ENCODE results near the gene IFNA21. TPM values are rescaled to one million over a fixed set of nuclear protein-coding genes. Genes with fewer than 3 reads are reported as not detected.
"Not testable (repeated sequence)": the region's sequence is repeated elsewhere in the genome, so short reads cannot be mapped to it uniquely, and the experiment has no call there.

The IFNA21 gene
- total RNA-seq, 2 experiments from 2014 or later = not detected

- Histone ChIP-seq H3K9me3 (ENCODE audit: control insufficient read depth in 1 of 2, insufficient read depth in 1 of 2, low read length in 2 of 2) (no peaks in the 10 kb centered on the region), H3K4me3 (ENCODE audit: low read length) (no peak overlapping the region), H3K4me1 (ENCODE audit: insufficient read depth, low read length) (no peaks in the 10 kb centered on the region), H3K27ac (ENCODE audit: low read depth in 1 of 2, low read length in 2 of 2) (no peak overlapping the region), H3K27me3 (ENCODE audit: control insufficient read depth in 1 of 2, insufficient read depth in 2 of 2, low read length in 2 of 2) (no peaks in the 10 kb centered on the region), H3K36me3 (ENCODE audit: insufficient read depth, low read length) (no peaks in the 10 kb centered on the region)
- Mint-ChIP-seq H3K27me3 (peaks cover 5% of the 10 kb centered on the region), H3K36me3 (ENCODE audit: low read depth) (no peaks in the 10 kb centered on the region), H3K27ac (no peak overlapping the region), H3K9me3 (no peaks in the 10 kb centered on the region), H3K4me3 (no peak overlapping the region), H3K4me1 (ENCODE audit: low read depth) (peaks cover 3% of the 10 kb centered on the region)
- no peak for TF ChIP-seq CTCF (IDR thresholded peaks at IDR 0.05)
- ATAC-seq (ENCODE audit: poor library complexity) = no peak
- ChIA-PET CTCF (no interaction called here), POLR2A (no interaction called here)
- DNase-seq = peak in 1 of 14 experiments; percentile 15
- intact Hi-C loops (cut with DNase I, micrococcal nuclease) = no loop called here
Measured at GRCh38 chr9:21210311-21210710, 43.9 kb upstream of the IFNA21 start.

GRCh38 chr9:21207043-21207442, 40.6 kb upstream of the IFNA21 start, which contains the start of gene IFNA10:
IFNA10 (minus strand) TSS chr9:21207143; CDS start chr9:21207097, 46 bp downstream.
- POLR2A ChIA-PET; ATAC-seq (ENCODE audit: poor library complexity); H3K4me3 ChIP-seq (ENCODE audit: low read length); CTCF ChIA-PET; H3K4me1 Mint-ChIP-seq (ENCODE audit: low read depth); H3K27ac Mint-ChIP-seq; DNase-seq; H3K27me3 ChIP-seq (ENCODE audit: control insufficient read depth in 1 of 2, insufficient read depth in 2 of 2, low read length in 2 of 2); H3K9me3 Mint-ChIP-seq; H3K27ac ChIP-seq (ENCODE audit: low read depth in 1 of 2, low read length in 2 of 2); H3K36me3 Mint-ChIP-seq (ENCODE audit: low read depth); H3K36me3 ChIP-seq (ENCODE audit: insufficient read depth, low read length); intact Hi-C loops (cut with DNase I, micrococcal nuclease); H3K4me1 ChIP-seq (ENCODE audit: insufficient read depth, low read length); H3K4me3 Mint-ChIP-seq; H3K9me3 ChIP-seq (ENCODE audit: control insufficient read depth in 1 of 2, insufficient read depth in 1 of 2, low read length in 2 of 2): not testable (repeated sequence)
- H3K27me3 Mint-ChIP-seq = peaks cover 16% of the 10 kb centered on the region

GRCh38 chr9:21205204-21205603, 38.7 kb upstream of the IFNA21 start:
- Mint-ChIP-seq H3K9me3 (no peaks in the 10 kb centered on the region), H3K4me3 (no peak overlapping the region), H3K4me1 (ENCODE audit: low read depth) (no peaks in the 10 kb centered on the region), H3K27me3 (peaks cover 22% of the 10 kb centered on the region), H3K27ac (no peak overlapping the region), H3K36me3 (ENCODE audit: low read depth) (no peaks in the 10 kb centered on the region)
- ChIA-PET CTCF (interaction anchor here (2.5 kb wide), 1 partner anchor 10 kb away, joined by 6 read pairs; no protein-coding TSS in a partner anchor), POLR2A (no interaction called here)
- Histone ChIP-seq H3K36me3 (ENCODE audit: insufficient read depth, low read length) (no peaks in the 10 kb centered on the region), H3K4me1 (ENCODE audit: insufficient read depth, low read length) (no peaks in the 10 kb centered on the region), H3K4me3 (ENCODE audit: low read length) (no peak overlapping the region), H3K27ac (ENCODE audit: low read depth in 1 of 2, low read length in 2 of 2) (no peak overlapping the region), H3K27me3 (ENCODE audit: control insufficient read depth in 1 of 2, insufficient read depth in 2 of 2, low read length in 2 of 2) (no peaks in the 10 kb centered on the region), H3K9me3 (ENCODE audit: control insufficient read depth in 1 of 2, insufficient read depth in 1 of 2, low read length in 2 of 2) (no peaks in the 10 kb centered on the region)
- intact Hi-C loops (cut with DNase I, micrococcal nuclease) = no loop called here
- DNase-seq (no peak), ATAC-seq (ENCODE audit: poor library complexity) (no peak)
- TF ChIP-seq CTCF (IDR thresholded peaks at IDR 0.05) = no peak

- H3K36me3 ChIP-seq (ENCODE audit: insufficient read depth, low read length); H3K9me3 Mint-ChIP-seq; H3K4me3 ChIP-seq (ENCODE audit: low read length); H3K36me3 Mint-ChIP-seq (ENCODE audit: low read depth); intact Hi-C loops (cut with DNase I, micrococcal nuclease); POLR2A ChIA-PET; CTCF ChIA-PET; H3K4me1 ChIP-seq (ENCODE audit: insufficient read depth, low read length); H3K9me3 ChIP-seq (ENCODE audit: control insufficient read depth in 1 of 2, insufficient read depth in 1 of 2, low read length in 2 of 2); H3K27me3 ChIP-seq (ENCODE audit: control insufficient read depth in 1 of 2, insufficient read depth in 2 of 2, low read length in 2 of 2); ATAC-seq (ENCODE audit: poor library complexity); H3K4me1 Mint-ChIP-seq (ENCODE audit: low read depth); DNase-seq; H3K27ac ChIP-seq (ENCODE audit: low read depth in 1 of 2, low read length in 2 of 2); H3K27ac Mint-ChIP-seq; H3K4me3 Mint-ChIP-seq: not testable (repeated sequence)
- peaks cover 22% of the 10 kb centered on the region for H3K27me3 Mint-ChIP-seq
Measured at GRCh38 chr9:21202105-21202504, 35.6 kb upstream of the IFNA21 start, which contains the start of gene IFNA7. IFNA7 (minus strand) TSS chr9:21202205; CDS start chr9:21202165, 40 bp downstream.

Data from CD4-positive, alpha-beta T cell (primary cell).